ENCODE data around the gene FGF22. TPM values are rescaled to one million over a fixed set of nuclear protein-coding genes. Genes with fewer than 3 reads are reported as not detected.

FGF22 gene
- total RNA-seq, 3 donors from 2014 or later (not counting 1 experiment from before 2014, with no cell fraction given), result 0.31 to 0.58 (median 0.41) TPM

GRCh38 chr19:613732-614567, 25.7 kb upstream of the FGF22 start:
- Mint-ChIP-seq H3K9me3 (no peaks in the 10 kb centered on the region), H3K27ac (no peak overlapping the region), H3K4me3 (no peak overlapping the region), H3K4me1 (peaks cover 12 to 21% of the 10 kb centered on the region in 2 donors), H3K27me3 (ENCODE audit: low read depth in 2 of 2) (peaks cover 3 to 7% of the 10 kb centered on the region in 2 donors), H3K36me3 (no peaks in the 10 kb centered on the region)
- Histone ChIP-seq H3K4me1 (ENCODE audit: control insufficient read depth, insufficient read depth, low read length) (peaks cover 43% of the 10 kb centered on the region), H3K27ac (ENCODE audit: low read length) (no peak overlapping the region), H3K4me3 (ENCODE audit: low read length) (no peak overlapping the region), H3K36me3 (ENCODE audit: control insufficient read depth, insufficient read depth, low read length) (peaks cover 8% of the 10 kb centered on the region), H3K27me3 (ENCODE audit: control insufficient read depth, insufficient read depth, low read length) (peaks cover 4% of the 10 kb centered on the region), H3K9me3 (ENCODE audit: control insufficient read depth, insufficient read depth, low read length) (no peaks in the 10 kb centered on the region)
- no peak for TF ChIP-seq CTCF (IDR thresholded peaks at IDR 0.05)
- intact Hi-C loops (cut with micrococcal nuclease), result no loop called here
- ATAC-seq, result no peak
- 84% methylated on average over 54 of the region's 54 CpGs for WGBS (ENCODE audit: insufficient coverage)
- no peak for DNase-seq

GRCh38 chr19:615619-616018, 24.1 kb upstream of the FGF22 start:
- WGBS (ENCODE audit: insufficient coverage), result 28% methylated on average over 33 of the region's 33 CpGs
- DNase-seq, result peak in 1 of 2 donors; percentile 29
- ATAC-seq, result peak in 1 of 3 donors; percentile 28
- peaks cover 3 to 7% of the 10 kb centered on the region in 2 donors for H3K27me3 Mint-ChIP-seq (ENCODE audit: low read depth in 2 of 2)
- peaks cover 4% of the 10 kb centered on the region for H3K27me3 ChIP-seq (ENCODE audit: control insufficient read depth, insufficient read depth, low read length)
- H3K4me1 ChIP-seq (ENCODE audit: control insufficient read depth, insufficient read depth, low read length), result peaks cover 26% of the 10 kb centered on the region
- intact Hi-C loops (cut with micrococcal nuclease), result no loop called here
- H3K4me3 ChIP-seq (ENCODE audit: low read length), result no peak overlapping the region
- H3K36me3 Mint-ChIP-seq, result no peaks in the 10 kb centered on the region
- peaks cover 18% of the 10 kb centered on the region for H3K36me3 ChIP-seq (ENCODE audit: control insufficient read depth, insufficient read depth, low read length)
- no peak overlapping the region for H3K27ac Mint-ChIP-seq
- H3K4me1 Mint-ChIP-seq, result peaks cover 11 to 16% of the 10 kb centered on the region in 2 donors
- peak overlapping the region; percentile 61 for H3K4me3 Mint-ChIP-seq
- TF ChIP-seq CTCF (IDR thresholded peaks at IDR 0.05), result no peak
- H3K9me3 Mint-ChIP-seq, result no peaks in the 10 kb centered on the region
- H3K27ac ChIP-seq (ENCODE audit: low read length), result no peak overlapping the region
- no peaks in the 10 kb centered on the region for H3K9me3 ChIP-seq (ENCODE audit: control insufficient read depth, insufficient read depth, low read length)

GRCh38 chr19:616062-616700, 23.5 kb upstream of the FGF22 start:
- intact Hi-C loops (cut with micrococcal nuclease), result no loop called here
- Mint-ChIP-seq H3K27ac (no peak overlapping the region), H3K9me3 (no peaks in the 10 kb centered on the region), H3K4me3 (no peak overlapping the region), H3K4me1 (peaks cover 6 to 11% of the 10 kb centered on the region in 2 donors), H3K36me3 (no peaks in the 10 kb centered on the region), H3K27me3 (ENCODE audit: low read depth in 2 of 2) (peaks cover 3 to 7% of the 10 kb centered on the region in 2 donors)
- TF ChIP-seq CTCF (IDR thresholded peaks at IDR 0.05), result no peak
- 36% methylated on average over 80 of the region's 97 CpGs for WGBS (ENCODE audit: insufficient coverage)
- no peak overlapping the region for H3K27ac ChIP-seq (ENCODE audit: low read length)
- peaks cover 20% of the 10 kb centered on the region for H3K4me1 ChIP-seq (ENCODE audit: control insufficient read depth, insufficient read depth, low read length)
- no peaks in the 10 kb centered on the region for H3K9me3 ChIP-seq (ENCODE audit: control insufficient read depth, insufficient read depth, low read length)
- DNase-seq, result no peak
- no peak overlapping the region for H3K4me3 ChIP-seq (ENCODE audit: low read length)
- ATAC-seq, result no peak
- peaks cover 18% of the 10 kb centered on the region for H3K36me3 ChIP-seq (ENCODE audit: control insufficient read depth, insufficient read depth, low read length)
- H3K27me3 ChIP-seq (ENCODE audit: control insufficient read depth, insufficient read depth, low read length), result peaks cover 4% of the 10 kb centered on the region

All from natural killer cell (primary cell).